Measurements from ENCODE around the gene PLAC8.
"Not testable (repeated sequence)": the region's sequence is repeated elsewhere in the genome, so short reads cannot be mapped to it uniquely, and the experiment has no call there.

The PLAC8 gene

DNA sequence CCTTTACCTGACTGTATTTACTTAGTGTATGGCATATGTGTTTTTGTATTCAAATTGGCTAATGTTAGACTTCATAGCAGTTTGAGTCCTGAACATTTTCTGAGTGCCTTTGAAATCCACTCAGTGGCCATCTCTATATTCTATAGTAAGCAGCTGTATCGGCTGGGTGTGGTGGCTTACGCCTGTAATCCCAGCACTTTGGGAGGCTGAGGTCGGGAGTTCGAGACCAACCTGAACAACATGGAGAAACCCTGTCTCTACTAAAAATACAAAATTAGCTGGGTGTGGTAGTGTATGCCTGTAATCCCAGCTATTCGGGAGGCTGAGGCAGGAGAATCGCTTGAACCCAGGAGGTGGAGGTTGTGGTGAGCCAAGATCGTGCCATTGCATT is 2.8 kb downstream of the PLAC8 start:
- not testable (repeated sequence) for DNase-seq

DNA sequence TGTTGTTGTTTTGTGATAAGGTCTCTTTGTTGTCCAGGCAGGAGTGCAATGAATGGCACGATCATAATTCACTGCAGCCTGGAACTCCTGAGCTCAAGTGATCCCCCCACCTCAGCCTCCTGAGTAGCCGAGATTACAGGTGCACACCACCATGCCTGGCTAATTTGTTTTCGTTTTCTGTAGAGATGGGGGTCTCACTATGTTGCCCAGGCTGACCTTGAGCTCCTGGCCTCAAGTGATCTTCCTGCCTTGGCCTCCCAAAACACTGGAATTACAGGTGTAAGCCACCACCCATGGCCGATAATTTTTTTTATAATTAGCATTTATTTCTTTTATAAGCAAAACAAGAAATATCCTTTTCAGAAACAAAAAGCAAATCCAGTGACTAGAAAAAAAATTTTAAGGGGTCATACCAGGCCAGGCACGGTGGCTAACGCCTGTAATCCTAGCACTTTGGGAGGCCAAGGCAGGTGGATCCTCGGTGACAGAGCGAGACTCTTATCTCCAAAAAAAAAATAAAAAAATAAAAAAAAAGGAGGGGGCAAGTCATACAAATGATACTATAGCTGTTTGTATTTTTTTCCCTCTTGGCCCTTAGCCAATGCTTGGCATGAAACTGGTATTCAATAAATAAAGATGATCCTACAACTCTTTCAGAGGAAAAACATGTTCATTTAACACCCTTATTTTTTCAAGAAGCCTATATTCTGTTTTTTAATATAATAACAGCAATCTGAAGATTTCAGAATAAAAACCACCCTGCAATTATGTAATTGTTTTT is 3.4 kb downstream of the PLAC8 start:
- peak; percentile 74 for DNase-seq

- peak; percentile 96 for DNase-seq
Measured at GRCh38 chr4:83110223-83110945, 4.1 kb downstream of the PLAC8 start.

GRCh38 chr4:83109480-83110222 is 4.9 kb downstream of the PLAC8 start:
- DNase-seq = peak; percentile 53

GRCh38 chr4:83108101-83108861 is 6.2 kb downstream of the PLAC8 start:
- no peak for DNase-seq

GRCh38 chr4:83107631-83108030 is 6.9 kb downstream of the PLAC8 start:
- DNase-seq = no peak

DNA sequence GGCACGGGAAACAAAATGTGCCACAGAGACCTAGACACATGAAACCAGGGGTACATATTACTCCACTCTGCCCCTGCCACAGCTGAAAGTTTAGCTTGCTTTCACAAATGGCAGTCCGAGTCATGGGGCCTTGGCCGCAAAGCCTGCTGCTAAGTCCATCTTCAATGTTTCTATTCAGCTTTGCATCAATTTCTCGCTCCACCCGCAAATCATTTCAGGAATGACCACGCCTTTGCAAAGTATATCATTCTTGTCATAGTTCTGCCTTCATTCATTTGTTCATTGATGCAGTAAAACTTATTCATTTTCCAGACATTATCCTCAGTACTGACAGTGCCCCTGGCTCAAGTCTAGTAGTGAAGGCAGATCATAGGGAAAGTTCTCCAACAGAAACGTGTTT is 9.5 kb downstream of the PLAC8 start:
- DNase-seq = no peak

DNA sequence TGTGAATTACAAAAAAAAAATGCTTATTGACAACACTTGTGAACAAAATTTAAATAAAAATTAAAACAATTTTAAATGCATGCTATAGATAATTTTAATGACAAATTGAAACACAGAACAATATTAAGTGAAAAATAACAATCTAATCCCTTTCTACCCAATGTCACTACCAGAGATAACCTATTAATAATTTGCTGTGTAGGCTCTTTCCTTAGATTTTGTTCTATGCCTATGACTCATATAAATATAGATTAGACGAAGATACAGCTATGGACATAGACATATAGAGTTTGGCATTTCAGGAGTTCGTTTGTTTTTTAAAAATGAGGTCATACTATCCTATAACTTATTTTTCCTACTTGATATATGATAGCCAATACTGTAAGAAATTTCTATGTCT is 18.1 kb downstream of the PLAC8 start:
- DNase-seq = no peak

- no peak for DNase-seq
Measured at GRCh38 chr4:83093060-83093640, 21.4 kb downstream of the PLAC8 start.

- no peak for DNase-seq
Measured at GRCh38 chr4:83089410-83090157, 24.9 kb downstream of the PLAC8 start.

- not testable (repeated sequence) for DNase-seq
Measured at GRCh38 chr4:83084956-83085355, 29.6 kb downstream of the PLAC8 start.

DNA sequence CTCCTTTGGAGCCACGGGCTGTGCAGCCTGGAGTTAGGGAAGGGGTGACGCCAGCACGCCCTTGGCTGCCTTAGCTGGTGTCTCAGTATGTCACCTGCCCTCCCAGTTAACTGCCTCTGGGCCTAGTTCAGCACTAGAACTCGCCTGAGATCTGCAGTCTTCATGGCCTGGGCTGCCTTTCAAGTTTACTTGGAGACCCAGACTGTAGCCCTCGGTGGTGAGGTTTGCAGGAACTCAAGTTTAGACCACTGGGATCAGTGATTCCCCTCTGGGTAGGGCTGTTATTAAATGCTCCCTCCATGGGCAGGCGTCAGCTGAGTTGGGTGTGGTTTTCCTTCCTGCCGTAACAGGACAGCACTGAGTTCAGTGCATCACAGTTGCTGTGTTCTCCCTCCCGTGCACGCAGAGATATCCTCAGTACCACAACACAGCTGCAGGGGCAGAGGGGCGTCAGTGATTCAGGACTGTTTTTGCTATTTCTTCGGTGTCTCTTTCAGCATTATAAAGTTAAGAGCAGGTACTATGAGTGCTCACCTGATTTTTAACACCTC is 30.5 kb downstream of the PLAC8 start:
- no peak for DNase-seq

DNA sequence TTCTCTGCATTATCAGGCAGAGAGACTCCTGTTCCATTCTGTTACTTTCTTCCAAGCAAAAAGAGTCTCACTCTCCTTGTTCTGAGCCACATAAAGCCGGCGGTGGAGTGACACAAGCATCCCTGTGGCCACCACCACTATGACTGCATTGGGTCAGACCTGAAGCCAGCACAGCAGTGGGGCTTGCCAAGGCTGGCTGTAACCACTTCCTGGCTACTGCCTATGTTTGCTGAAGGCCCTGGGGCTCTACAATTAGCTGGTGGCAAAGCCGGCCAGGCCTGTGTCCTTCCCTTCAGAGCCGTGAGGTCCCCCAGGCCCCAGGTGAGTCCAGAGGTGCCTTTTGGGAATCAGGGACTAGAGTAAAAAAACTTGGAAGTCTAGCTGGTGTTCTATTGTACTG is 31.8 kb downstream of the PLAC8 start:
- peak; percentile 55 for DNase-seq

- DNase-seq = no peak
Measured at GRCh38 chr4:83080561-83080960, 34.0 kb downstream of the PLAC8 start.

DNA sequence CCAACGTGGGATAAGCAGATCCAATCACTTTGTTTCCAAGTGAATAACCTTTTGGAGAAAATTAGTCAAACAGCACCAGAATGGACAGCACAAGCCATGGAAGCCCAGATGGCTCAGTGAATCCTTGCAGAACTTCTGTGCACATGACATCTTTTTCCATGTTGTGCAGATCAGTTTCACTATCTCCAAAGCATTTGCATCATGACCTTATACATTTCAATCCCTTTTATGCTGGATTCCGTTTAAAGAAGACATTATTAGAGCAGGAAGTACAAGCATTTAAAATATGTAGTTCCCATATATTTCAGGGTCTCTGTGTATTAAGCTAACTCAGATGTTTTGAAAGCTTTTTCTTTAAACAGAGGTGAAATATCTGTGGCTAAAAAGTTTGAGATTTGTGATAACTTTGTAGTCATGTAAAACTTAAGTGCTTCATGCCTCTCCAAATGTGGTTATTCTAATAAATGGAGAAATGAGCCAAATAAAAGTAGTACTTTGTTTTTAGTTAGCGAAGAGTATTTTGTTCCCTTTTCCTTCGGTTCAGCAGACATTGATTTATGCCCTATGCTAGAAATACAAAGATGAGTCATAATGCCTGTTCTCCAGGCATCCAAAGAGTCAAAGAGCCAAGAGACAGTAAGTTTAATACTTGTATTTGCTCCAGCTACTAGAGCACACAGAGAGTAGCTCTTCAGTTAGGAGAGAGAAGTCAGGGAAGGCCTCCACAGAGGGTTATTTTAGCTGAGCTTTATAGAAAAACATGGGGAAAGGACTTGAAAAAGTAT is 39.0 kb downstream of the PLAC8 start:
- no peak for DNase-seq

- DNase-seq = not testable (repeated sequence)
Measured at GRCh38 chr4:83074783-83075182, 39.7 kb downstream of the PLAC8 start.

DNA sequence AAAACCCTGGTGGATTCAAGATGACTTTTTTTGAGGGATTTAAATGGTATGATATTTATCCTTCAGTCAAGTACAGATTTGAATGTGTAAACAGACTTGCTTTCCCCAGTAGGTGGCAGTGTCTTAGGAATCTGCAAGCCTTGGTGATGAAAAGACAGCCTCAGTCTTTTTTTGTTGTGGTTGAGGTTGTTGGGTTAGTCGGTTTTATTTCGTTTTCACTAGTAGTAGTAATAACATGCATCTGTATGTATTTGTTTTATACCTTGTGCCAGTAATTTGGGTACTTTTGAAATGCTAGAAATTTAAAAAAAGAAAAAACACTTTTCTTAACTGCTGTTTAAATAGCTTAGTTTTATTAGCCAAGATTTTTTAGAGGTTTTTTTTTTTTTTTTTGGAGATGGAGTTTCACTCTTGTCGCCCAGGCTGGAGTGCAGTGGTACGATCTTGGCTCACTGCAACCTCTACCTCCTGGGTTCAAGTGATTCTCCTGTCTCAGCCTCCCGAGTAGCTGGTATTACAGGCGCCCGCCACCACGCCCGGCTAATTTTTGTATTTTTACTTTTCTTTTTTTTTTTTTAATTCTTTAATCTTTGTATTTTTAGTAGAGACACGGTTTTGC is 40.3 kb downstream of the PLAC8 start:
- DNase-seq = peak; percentile 36

DNA sequence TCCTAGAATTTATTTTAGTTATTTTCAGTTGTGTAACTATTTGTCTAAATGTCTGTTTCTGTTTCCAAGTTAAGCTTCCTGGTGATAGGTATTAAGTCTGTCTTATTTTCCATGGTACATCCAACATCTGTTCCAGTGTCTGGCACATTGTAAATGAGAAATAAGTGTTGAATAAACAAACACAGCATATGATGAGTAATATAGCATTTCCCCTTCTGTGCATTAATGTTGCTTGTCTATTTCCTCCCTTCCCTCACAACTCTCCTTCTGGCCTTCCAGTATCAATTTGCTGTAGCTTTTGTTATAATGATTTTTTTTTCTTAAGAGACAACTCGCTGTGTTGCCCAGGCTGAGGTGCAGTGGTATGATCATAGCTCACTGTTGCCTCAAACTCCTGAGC is 43.4 kb downstream of the PLAC8 start:
- DNase-seq = no peak

GRCh38 chr4:83067058-83067639 is 47.4 kb downstream of the PLAC8 start:
- DNase-seq = no peak

- DNase-seq = no peak
Measured at GRCh38 chr4:83065266-83065665, 49.3 kb downstream of the PLAC8 start.

Measured in NCI-H2029 (cell line).